SJCRH30 (cell line): ENCODE results near the gene ME3. TPM values are rescaled to one million over a fixed set of nuclear protein-coding genes. Genes with fewer than 3 reads are reported as not detected.

Experiments
- DNase-seq, 2 experiments: peaks; one replicate each; pipeline ENCODE4 v3.0.0-alpha.2; 2015 to 2020
- H3K27ac ChIP-seq: fragments of 250-450 bp; sonication (Bioruptor Pico); 2 replicates; pipeline ENCODE4 v1.5.1; 2020; ENCODE audit warnings: mild to moderate bottlenecking, moderate library complexity
- H3K27me3 ChIP-seq: fragments of 250-450 bp; sonication (Bioruptor Pico); 2 replicates; pipeline ENCODE4 v1.5.1; 2020; ENCODE audit warnings: mild to moderate bottlenecking, moderate library complexity
- H3K36me3 ChIP-seq: fragments of 250-450 bp; sonication (Bioruptor Pico); 2 replicates; pipeline ENCODE4 v1.5.1; 2020; ENCODE audit warnings: mild to moderate bottlenecking, moderate library complexity
- H3K4me1 ChIP-seq: fragments of 250-450 bp; sonication (Bioruptor Pico); 2 replicates; pipeline ENCODE4 v1.5.1; 2020; ENCODE audit warnings: mild to moderate bottlenecking, moderate library complexity
- H3K4me3 ChIP-seq: fragments of 250-450 bp; sonication (Bioruptor Pico); 2 replicates; pipeline ENCODE4 v1.5.1; 2020; ENCODE audit warnings: mild to moderate bottlenecking, moderate library complexity
- H3K9me3 ChIP-seq: fragments of 250-450 bp; sonication (Bioruptor Pico); replicated peaks from 2 replicates; pipeline ENCODE4 v1.5.1; 2020; ENCODE audit warnings: mild to moderate bottlenecking, moderate library complexity
- total RNA-seq: library from RNA; depleted of rRNA; stranded (reverse); fragments of >200 nt; shearing (Covaris generic); gene quantifications from 2 replicates; pipeline ENCODE4 v1.2.3, GENCODE V29; 2014; rRNA removed

The ME3 gene
- total RNA-seq: not detected in 2 replicates

- no peaks in the 10 kb centered on the region for H3K36me3 ChIP-seq
- no peak within 1 kb of the TSS for H3K4me3 ChIP-seq
- H3K9me3 ChIP-seq: no peaks in the 10 kb centered on the region
- no peak within 1 kb of the TSS for H3K27ac ChIP-seq
- no peak for DNase-seq
- no peaks in the 10 kb centered on the region for H3K4me1 ChIP-seq
- H3K27me3 ChIP-seq: no peaks in the 10 kb centered on the region; the same call in 1 of the 2 replicates
Observed at GRCh38 chr11:86672007-86672621, at the start of gene ME3. Gene ME3 (minus strand): TSS chr11:86672616.

DNA sequence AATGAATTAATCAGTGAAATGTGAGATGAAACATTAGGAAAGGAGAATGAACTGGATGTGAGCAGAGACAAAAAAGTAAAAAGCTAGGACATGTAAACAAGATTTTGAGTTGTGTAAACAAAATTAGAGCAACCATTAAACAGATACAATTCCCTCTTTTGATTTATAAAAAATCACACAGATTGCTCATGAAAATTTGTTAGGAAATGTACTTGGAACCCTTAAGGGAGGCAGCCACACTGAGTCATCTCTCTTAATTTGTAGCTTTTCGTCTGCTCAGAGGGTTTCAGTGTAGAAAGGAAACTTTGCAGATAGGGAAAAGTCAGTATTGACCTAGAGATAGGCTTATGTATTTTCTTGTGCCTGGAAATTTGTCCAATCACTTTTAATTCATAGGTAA is 49.6 kb upstream of the ME3 start:
- Histone ChIP-seq H3K27me3 (no peaks in the 10 kb centered on the region), H3K36me3 (no peaks in the 10 kb centered on the region), H3K9me3 (peaks cover 14% of the 10 kb centered on the region; the same call in 1 of the 2 replicates), H3K4me1 (no peaks in the 10 kb centered on the region), H3K4me3 (no peak overlapping the region), H3K27ac (no peak overlapping the region)
- no peak for DNase-seq

- Histone ChIP-seq H3K9me3 (peaks cover 14% of the 10 kb centered on the region; the same call in 1 of the 2 replicates), H3K36me3 (no peaks in the 10 kb centered on the region), H3K27ac (no peak overlapping the region), H3K4me3 (no peak overlapping the region), H3K27me3 (no peaks in the 10 kb centered on the region), H3K4me1 (no peaks in the 10 kb centered on the region)
- no peak for DNase-seq
Observed at GRCh38 chr11:86720546-86720945, 48.1 kb upstream of the ME3 start.

GRCh38 chr11:86719781-86720463 is 47.5 kb upstream of the ME3 start:
- Histone ChIP-seq H3K9me3 (peaks cover 14% of the 10 kb centered on the region; the same call in 1 of the 2 replicates), H3K36me3 (no peaks in the 10 kb centered on the region), H3K27me3 (no peaks in the 10 kb centered on the region), H3K27ac (no peak overlapping the region), H3K4me3 (no peak overlapping the region), H3K4me1 (no peaks in the 10 kb centered on the region)
- DNase-seq: no peak

GRCh38 chr11:86718999-86719398 is 46.6 kb upstream of the ME3 start:
- DNase-seq: no peak
- peaks cover 14% of the 10 kb centered on the region; the same call in 1 of the 2 replicates for H3K9me3 ChIP-seq
- no peak overlapping the region for H3K4me3 ChIP-seq
- H3K27ac ChIP-seq: no peak overlapping the region
- H3K27me3 ChIP-seq: no peaks in the 10 kb centered on the region
- H3K36me3 ChIP-seq: no peaks in the 10 kb centered on the region
- no peaks in the 10 kb centered on the region for H3K4me1 ChIP-seq

DNA sequence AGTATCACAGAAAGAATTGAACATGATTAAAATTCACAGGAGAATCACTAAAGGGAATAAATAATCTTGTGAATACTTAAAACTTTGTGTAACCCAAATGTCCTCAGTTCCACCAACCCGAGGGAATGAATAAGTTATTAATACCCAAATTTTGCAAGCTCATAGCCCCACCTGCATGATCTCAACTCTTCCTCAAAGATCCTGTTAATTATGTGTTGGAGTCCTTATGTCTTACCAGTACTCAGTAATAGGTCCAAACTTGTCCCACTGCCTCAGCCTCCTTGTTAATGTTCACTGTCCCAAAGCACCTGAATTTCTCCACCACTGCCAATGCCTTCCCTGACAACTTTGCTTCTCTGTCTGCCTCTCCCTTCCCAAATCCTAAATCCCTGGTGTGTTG is 46.1 kb upstream of the ME3 start:
- Histone ChIP-seq H3K27me3 (no peaks in the 10 kb centered on the region), H3K9me3 (peaks cover 14% of the 10 kb centered on the region; the same call in 1 of the 2 replicates), H3K27ac (no peak overlapping the region), H3K4me3 (no peak overlapping the region), H3K36me3 (no peaks in the 10 kb centered on the region), H3K4me1 (no peaks in the 10 kb centered on the region)
- DNase-seq: no peak

DNA sequence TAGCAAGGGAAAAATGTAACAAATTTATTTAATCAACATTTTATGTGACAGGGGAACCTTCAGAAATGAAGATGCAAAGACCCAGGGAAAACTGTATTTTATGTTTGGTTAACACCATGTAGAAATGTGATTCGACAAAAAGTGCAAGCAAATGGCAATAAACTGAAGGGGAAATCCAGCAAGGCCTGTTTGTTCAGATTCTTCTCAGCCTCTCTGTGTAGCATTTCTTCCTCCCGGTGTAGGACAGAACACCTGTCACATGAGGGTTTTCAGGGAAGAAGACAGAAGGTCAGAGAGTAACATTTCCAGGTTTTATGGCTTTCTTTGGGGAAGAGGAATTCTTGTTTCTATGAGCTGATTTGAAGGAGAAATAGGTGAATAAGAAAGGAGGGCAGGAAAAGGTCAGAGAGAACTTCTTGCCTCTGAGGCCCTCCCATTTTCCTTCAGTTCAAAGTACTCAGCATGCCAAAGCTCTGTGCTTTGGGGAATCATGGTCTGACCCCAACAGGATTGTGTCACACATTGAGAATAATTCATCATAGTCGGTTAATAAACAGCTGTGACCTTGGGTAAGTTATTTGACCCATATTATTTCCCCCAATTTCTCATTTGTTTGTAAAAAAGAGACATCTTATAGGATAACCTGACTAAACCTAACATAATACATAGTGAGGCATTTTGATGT is 45.5 kb upstream of the ME3 start:
- Histone ChIP-seq H3K9me3 (peaks cover 11% of the 10 kb centered on the region; the same call in 1 of the 2 replicates), H3K4me1 (no peaks in the 10 kb centered on the region), H3K36me3 (no peaks in the 10 kb centered on the region), H3K27ac (no peak overlapping the region), H3K4me3 (no peak overlapping the region), H3K27me3 (no peaks in the 10 kb centered on the region)
- no peak for DNase-seq

- Histone ChIP-seq H3K4me1 (no peaks in the 10 kb centered on the region), H3K27ac (no peak overlapping the region), H3K4me3 (no peak overlapping the region), H3K36me3 (no peaks in the 10 kb centered on the region), H3K9me3 (no peaks in the 10 kb centered on the region), H3K27me3 (no peaks in the 10 kb centered on the region)
- no peak for DNase-seq
Observed at GRCh38 chr11:86715611-86716010, 43.2 kb upstream of the ME3 start.

DNA sequence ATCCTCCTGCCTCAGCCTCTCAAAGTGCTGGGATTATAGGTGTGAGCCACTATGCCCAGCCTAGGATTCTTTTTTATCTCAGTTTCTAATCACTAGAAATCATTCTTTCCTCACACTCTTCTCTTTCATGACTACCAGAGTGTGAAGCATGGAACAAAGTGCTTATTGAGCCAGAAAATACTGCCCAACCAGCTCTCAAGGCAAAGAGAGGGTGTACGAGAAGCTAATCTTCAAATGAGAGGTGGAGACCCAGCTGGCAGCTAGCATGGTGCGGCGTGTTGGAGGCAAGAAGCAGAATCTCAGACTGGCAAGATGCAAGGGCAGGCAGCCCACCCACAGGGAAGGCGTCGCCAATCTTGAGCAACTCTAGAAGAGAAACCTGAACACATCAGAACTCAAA is 41.1 kb upstream of the ME3 start:
- H3K27ac ChIP-seq: no peak overlapping the region
- H3K9me3 ChIP-seq: no peaks in the 10 kb centered on the region; the same call in 1 of the 2 replicates
- H3K36me3 ChIP-seq: no peaks in the 10 kb centered on the region
- DNase-seq: no peak
- no peak overlapping the region for H3K4me3 ChIP-seq
- no peaks in the 10 kb centered on the region for H3K27me3 ChIP-seq
- no peaks in the 10 kb centered on the region for H3K4me1 ChIP-seq

GRCh38 chr11:86710936-86711335 is 38.5 kb upstream of the ME3 start:
- Histone ChIP-seq H3K4me1 (no peaks in the 10 kb centered on the region), H3K4me3 (no peak overlapping the region), H3K27me3 (no peaks in the 10 kb centered on the region; the same call in 1 of the 2 replicates), H3K36me3 (no peaks in the 10 kb centered on the region), H3K27ac (no peak overlapping the region), H3K9me3 (no peaks in the 10 kb centered on the region; the same call in 1 of the 2 replicates)
- no peak for DNase-seq

- H3K4me3 ChIP-seq: no peak overlapping the region
- no peaks in the 10 kb centered on the region for H3K4me1 ChIP-seq
- DNase-seq: no peak
- no peak overlapping the region for H3K27ac ChIP-seq
- H3K27me3 ChIP-seq: no peaks in the 10 kb centered on the region; the same call in 1 of the 2 replicates
- H3K9me3 ChIP-seq: no peaks in the 10 kb centered on the region; the same call in 1 of the 2 replicates
- no peaks in the 10 kb centered on the region for H3K36me3 ChIP-seq
Observed at GRCh38 chr11:86708669-86709068, 36.3 kb upstream of the ME3 start.

GRCh38 chr11:86706338-86707131 is 34.1 kb upstream of the ME3 start:
- H3K27me3 ChIP-seq: no peaks in the 10 kb centered on the region; the same call in 1 of the 2 replicates
- H3K4me1 ChIP-seq: 0 out of 2 replicates have a peak, but pooled peaks cover 5% of the 10 kb centered on the region
- no peak for DNase-seq
- H3K9me3 ChIP-seq: no peaks in the 10 kb centered on the region; the same call in 1 of the 2 replicates
- no peaks in the 10 kb centered on the region for H3K36me3 ChIP-seq
- no peak overlapping the region for H3K4me3 ChIP-seq
- H3K27ac ChIP-seq: no peak overlapping the region

DNA sequence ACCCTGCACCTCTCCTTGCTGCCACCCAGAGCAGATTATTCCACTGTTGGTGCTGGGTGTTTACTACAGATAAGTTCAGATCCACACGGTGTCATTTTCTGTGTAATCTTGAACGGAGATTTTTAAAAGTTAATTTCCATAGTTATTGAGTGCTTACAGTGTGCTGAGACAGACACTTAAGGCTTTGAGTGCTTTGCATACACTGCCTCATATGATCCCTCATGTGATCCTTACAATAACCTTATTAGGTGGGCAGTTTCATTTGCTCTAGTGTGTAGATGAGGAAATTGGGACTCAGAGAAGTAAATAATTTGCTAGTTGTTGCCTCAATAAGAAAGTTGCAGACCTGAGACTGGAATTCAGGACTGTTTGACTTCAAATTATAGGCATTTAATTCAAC is 32.3 kb upstream of the ME3 start:
- no peaks in the 10 kb centered on the region; the same call in 1 of the 2 replicates for H3K27me3 ChIP-seq
- H3K27ac ChIP-seq: no peak overlapping the region
- no peaks in the 10 kb centered on the region for H3K9me3 ChIP-seq
- DNase-seq: no peak
- H3K36me3 ChIP-seq: no peaks in the 10 kb centered on the region
- H3K4me1 ChIP-seq: 0 out of 2 replicates have a peak, but pooled peaks cover 5% of the 10 kb centered on the region
- H3K4me3 ChIP-seq: no peak overlapping the region

DNA sequence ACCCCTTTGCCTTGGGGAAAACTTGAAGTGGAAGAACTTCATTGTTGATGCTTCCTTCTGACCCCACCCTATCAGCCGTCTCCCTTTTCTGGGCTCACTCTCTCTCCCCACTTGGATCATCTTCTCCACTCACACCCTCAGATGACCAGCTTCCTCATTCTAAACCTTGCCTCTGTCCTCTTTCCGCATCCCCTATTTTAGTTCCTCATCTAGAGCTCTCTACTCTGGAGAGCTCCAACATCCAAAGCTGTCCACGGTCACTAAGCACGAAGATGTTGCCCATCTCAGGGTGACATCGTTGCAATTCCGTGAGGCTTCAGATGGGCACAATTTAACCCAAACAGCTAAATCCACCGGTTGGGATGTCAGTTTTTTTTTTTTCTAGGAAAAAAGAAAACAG is 31.6 kb upstream of the ME3 start:
- Histone ChIP-seq H3K4me3 (no peak overlapping the region), H3K27me3 (no peaks in the 10 kb centered on the region; the same call in 1 of the 2 replicates), H3K36me3 (no peaks in the 10 kb centered on the region), H3K27ac (no peak overlapping the region), H3K9me3 (no peaks in the 10 kb centered on the region), H3K4me1 (0 out of 2 replicates have a peak, but pooled peaks cover 5% of the 10 kb centered on the region)
- no peak for DNase-seq
